NK-92 treated with Interleukin-12 subunit alpha and Interleukin-12 subunit beta, amount 100 ng/mL, for 24 hours (cell line): ENCODE results near the gene TSPYL1.
"Not testable (repeated sequence)": the region's sequence is repeated elsewhere in the genome, so short reads cannot be mapped to it uniquely, and the experiment has no call there.

Source experiments
- DNase-seq: peaks from one replicate; lab custom pipeline; 2025; lab: John Stamatoyannopoulos, UW

Gene TSPYL1

DNA sequence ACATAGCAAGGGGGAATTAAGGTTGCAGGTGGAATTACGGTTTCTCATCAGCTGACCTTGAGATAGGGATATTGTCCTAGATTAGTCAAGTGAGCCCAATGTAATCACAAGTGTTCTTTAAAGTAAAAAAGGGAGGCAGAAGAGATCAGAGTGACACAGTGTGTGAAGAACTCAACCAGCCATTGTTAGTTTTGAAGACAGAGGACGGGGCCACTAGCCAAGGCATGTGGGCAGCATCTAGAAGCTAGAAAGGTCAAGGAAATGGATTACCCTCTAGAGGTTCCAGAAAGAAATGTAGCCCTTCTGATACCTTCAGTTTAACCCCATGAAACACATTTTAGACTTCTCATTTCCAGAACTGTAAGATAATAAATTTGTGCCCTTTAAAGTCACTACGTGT lies 18.5 kb upstream of the TSPYL1 start:
- no peak for DNase-seq

DNA sequence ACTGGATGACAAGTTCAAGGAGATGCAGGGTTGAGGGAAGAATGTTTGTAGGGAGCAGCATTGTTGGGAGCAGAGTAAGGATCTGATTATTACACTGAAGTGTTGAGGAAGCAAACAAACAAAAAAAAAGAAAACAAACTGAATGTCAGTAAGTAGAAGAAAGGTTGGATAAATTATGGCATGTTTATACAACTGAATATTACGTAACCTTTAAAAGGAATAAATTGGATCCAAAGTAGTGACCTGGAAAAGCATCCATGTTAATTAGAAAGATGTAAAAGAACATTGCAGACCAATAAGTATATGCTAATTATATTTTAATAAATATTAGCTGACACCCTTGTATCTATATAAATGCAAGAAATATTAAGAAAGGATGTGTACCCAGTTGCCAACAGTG lies 12.8 kb upstream of the TSPYL1 start:
- no peak for DNase-seq

DNA sequence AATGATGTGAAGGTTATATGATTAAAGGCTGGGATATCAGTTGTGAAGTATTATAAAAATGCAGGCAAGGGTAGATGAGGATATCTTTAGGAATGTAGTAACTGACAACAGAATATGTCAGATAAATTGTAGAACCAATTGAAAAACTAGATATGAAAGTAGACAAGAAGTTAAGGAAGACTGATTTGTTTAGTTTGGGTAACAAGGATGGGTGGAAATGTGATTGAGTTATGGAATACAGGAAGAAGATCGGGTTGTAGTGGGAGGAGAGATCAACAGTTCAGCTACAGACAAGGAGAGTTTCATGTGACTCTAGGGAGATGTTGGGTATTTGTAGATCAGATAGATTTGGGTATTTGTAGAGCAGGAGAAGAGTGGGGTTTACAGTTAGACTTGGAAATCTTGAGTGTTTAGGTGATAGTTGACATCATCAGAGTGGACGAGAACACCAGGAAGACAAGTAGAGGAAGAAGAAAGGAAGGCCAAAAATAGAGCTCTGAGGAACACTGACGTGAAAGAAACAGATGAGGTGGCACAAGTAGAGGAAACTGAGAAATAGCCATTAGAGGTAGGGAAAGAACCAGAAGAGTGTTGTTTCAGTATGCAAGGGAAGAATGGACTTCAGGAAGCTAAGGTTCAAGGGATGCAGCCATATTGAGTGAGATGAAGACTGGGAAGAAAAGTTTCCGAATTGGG lies 12.1 kb upstream of the TSPYL1 start:
- DNase-seq: no peak

DNA sequence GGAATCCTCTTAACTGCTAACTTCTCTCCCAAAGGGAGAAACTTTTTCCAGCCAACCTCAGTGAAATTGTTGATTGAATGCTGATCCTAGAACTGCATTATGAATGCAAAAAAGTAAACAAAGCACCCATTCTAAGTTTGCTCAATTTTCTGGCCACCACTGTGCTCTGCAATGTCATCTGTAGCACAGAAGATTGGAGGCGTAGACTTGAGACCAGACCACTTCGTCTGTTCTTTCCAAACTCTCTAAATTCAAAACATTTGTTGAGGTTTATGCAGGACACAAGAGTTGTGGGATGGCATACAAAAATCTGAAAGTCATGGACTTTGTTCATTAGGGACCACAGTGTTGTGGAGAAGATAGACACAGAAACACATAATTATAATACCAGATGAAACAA lies 11.1 kb upstream of the TSPYL1 start:
- DNase-seq: no peak

DNA sequence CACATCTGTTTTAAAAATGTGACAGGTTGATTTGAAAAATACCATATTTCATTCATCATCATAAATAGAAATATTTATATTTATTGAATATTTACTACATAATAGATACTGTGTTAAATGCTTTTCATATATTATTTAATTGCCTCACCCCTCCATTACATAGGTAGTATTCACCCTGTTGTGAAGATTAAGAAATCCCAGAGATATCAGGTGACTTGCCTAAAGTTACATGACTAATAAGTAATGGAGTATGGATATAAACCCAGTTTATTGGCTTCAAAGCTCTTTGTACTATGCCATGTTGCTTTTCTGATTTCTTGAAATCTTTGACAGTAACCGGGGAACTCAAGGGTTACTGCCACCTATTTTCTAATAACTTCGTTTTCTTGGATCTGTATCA lies 10.1 kb upstream of the TSPYL1 start:
- no peak for DNase-seq

DNA sequence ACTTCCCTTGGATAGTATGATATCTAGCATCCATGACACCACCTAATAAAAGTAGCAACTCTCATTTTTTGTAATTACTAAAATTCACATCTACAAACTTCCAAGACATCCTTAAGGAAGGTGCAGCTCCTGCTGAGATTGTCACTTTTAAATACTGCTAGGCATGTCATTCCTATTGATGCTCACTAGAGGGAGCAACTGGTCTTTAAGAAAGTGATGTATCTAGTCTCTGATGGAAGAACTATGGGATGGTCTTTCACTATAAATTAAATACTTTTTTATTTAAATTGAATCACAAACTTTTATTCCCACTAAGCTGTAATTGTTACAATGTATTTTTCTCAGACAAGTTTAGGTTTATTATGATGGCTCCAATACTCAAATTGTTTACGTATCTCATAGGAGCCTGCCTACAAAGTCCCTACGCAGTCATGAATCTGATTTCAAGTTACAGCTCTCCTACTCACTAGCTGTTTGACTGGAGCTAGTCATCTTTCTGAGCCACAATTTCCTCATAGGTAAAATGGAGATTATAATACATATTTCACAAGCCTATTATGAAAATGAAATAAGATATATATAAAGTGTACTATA lies 8.1 kb upstream of the TSPYL1 start:
- DNase-seq: no peak

DNA sequence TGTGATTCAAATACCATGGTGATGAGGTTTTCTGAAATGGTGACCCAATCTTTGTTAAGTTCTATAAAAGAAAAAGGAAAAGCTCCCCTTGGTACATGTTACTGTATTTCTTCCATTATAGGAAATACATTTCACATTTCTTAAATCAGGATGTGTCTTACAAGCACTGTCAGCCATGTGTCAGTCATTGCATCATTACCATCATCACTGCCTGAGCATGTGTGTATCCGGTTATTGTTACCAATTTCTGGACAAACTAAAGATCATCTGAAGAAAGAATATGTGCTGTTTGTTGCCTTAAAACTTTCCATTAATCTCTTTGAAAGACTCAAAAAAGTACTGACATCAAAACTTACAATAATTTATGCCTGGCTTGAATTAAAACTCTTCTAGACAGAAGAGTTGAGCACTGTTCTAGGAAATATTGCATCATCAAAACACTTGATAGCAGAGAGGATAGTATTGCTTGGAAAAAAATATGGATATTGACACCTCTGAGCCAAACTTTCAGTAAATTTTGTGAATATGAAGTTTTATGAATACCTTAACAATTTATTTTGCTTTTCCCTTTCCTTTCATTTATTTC lies 7.1 kb upstream of the TSPYL1 start:
- peak; percentile 9 for DNase-seq

DNA sequence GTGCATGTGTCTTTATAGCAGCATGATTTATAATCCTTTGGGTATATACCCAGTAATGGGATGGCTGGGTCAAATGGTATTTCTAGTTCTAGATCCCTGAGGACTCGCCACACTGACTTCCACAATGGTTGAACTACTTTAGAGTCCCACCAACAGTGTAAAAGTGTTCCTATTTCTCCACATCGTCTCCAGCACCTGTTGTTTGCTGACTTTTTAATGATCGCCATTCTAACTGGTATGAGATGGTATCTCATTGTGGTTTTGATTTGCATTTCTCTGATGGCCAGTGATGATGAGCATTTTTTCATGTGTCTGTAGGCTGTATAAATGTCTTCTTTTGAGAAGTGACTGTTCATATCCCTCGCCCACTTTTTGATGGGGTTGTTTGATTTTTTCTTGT lies 5.3 kb upstream of the TSPYL1 start:
- not testable (repeated sequence) for DNase-seq

DNA sequence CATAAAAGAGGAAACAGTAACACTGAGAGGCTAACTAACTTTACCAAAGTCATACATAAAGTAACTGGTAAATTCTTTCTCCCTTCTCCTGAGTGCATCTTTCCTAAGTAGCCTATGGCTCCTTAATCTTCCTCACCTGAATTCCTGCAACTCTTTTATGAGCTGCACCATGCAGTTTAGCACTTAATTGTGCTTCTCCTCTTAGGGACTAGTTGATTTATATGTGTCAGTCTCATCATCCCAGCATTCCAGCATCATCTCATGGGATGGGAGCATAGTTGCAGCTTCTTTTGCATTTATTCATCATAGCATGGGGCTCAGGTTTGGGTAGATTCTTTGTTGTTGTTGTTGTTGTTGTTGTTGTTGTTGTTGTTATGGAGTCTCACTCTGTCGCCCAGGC lies 3.5 kb upstream of the TSPYL1 start:
- no peak for DNase-seq

DNA sequence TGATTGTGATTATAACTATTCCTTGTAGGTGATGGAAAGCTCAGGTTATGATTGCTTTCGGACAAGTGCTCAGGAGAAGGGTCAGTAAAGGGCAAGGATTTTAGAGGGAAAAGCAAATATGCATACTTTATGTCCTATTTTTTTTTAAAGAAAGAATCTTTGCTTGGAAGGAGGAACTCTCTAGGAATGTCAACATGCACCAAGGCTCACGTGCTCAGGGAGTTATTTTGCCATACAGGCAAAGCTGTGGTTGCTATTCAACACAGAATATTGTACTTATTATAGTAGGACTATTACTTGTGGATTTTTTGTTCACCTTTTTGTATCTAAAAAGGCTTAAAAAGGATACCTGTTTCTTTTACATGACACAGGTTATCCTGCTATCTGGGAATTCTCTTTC lies 3.0 kb upstream of the TSPYL1 start:
- no peak for DNase-seq

DNA sequence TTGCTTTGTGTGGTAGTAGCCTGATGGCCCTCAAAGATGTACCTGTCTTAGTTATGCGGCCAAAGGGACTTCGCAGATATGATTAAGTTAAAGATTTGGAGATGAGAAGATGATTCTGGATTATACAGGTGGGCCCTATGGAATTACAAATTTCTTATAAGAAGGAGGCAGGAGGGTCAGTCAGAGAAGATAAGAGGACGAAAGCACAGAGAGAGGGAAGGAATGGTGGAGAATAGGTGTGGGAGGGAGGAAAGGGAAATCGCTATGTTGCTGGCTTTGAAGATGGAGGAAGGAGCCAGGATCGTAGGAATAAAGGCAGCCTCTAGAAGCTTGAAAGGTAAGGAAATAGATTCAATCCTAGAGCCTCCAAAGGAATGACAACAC lies 1.2 kb upstream of the TSPYL1 start:
- DNase-seq: no peak

DNA sequence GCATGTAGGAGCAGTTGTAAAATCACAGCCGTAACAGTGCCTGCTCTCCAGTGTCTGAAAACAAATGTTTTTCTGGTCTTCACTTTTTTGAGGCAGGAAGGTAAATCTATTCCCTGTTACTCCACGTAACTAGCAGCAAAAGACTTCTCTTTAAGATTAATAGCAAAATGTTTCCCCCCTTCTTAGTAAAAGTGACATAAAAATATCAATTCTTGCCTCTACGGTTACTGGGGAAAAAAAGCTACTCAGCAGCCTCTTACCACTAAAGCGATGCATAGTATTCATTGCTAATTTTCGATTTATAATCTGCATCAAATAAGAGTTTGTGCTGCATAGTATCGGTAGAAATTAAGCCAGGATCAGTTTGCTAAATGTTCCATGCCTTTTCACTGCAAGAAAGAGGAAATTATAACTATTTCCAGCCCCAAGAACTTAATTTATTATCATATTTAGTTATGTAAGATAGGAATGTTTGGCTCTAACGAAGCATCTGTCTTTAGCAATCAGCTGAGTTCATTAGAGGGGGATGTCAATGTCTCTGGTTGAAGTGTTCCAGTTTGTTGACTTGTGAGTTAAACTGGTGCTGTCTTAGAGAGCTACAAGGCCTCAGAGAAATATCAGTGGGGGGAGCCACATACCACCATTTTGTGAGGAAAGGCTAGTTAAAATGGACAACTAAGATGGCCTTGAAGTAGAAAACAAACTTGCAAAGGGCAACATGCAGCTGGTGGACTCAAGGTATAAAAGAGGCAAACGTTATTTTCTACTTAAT lies 617 bp upstream of the TSPYL1 start:
- DNase-seq: no peak

DNA sequence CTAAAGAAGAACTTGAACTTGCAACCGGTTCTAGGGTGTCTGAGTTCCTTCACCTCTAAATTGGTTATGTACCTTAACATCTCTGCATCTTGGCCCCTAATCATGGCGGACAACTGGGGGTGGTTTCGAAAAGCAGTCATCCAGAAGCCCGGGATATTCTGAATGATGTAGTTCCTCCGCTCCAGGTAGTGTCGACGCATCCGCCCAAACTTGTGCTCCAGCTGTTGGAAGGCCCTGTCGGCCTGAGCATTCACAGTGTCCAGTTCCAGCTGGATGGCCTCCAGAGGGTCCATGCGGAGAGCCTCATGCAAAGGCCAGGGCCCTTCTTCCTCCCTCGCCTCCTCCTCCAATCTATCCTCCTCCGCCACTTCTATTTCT lies 887 bp downstream of the TSPYL1 start:
- DNase-seq: no peak

DNA sequence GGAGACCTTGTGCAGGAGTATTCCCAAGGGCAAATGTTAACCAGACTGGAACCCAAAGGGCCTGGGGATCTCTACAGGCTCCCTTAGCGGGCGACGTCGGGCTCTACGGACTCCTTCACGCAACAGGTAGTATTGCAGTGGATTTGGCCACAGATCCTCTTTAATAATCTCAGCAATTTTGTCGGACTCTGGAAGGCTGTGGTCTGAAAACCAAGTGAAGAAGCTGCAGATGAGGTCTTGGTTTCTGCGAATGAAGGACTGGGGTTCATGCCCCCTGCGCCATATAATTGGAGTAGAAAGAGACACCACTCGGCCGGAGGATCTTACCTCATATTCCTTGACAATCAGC lies 1.3 kb downstream of the TSPYL1 start:
- no peak for DNase-seq

DNA sequence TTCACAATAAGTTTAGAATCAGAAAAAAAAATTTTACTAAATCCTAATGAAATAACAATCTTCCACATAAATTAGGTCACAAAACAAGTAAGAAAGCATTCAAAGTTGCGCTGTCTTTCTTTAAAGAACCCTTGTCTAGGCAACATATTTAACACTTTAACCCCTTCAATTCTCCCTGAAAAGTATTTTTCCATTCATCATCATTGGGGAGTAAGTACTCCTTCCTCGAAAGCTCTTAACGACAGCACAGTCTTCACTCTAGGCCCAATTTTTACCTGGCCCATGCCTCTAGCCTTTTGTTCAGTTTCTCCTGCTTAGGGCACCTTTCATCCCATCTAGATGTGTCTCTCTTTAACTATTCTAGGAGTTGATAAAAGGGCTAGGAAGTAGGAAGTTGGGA lies 2.6 kb downstream of the TSPYL1 start:
- no peak for DNase-seq

DNA sequence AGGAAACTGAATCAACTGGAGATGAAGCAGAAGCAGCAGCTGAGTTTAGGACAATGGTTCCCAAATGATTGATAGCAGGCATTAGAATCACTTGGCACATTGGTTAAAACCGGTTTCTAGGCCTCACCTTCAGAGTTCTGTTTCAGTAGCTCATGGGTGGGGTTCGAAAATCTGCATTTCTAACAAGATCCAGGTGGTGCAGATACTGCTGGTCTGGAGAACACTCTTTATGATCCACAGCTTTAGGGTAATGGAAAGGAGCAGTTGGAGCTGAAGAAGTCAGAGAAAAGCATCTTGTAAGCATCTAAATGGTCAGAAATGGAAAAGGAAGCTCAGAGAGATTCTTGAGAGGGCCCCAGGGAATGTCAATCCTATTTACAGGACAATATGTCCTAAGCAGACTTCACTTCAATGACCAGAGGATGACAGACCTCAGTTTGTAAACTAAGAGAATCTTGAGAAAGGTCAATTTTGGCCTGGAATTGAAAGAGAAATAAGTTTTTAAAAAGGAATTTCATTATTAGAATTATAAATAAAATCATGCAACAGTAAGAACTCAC lies 8.5 kb downstream of the TSPYL1 start:
- no peak for DNase-seq

DNA sequence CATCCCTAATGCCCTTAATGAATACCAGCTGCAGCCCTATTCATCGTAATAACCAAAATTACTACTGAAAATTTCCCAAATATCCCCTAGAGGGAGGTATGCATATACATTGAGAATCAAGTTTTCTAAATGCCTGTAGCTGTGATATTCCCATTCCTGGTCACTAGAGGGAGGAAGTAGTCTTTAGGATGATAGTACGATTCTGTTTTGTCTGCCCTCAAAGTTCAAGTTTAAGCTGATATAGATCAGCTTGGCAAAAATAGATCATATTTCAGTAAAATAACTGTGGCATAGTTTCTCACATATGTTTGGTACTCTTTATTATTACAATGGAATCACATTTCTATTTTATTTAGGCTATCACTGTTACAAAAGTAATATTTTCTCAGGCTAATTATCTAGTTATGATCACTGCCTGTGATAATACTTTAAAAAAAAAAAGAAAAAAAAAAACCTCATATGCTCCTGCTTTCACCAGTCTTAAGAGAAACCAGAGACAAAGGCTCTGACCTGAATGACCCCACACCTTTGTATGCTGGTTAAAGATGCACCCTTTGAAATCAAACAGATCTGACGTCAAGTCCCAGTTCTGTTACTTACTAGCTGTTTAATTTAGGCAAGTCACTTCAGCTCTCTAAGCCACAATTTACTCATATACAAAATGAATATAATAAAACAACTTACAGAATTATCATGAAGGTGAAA lies 11.0 kb downstream of the TSPYL1 start:
- DNase-seq: no peak

DNA sequence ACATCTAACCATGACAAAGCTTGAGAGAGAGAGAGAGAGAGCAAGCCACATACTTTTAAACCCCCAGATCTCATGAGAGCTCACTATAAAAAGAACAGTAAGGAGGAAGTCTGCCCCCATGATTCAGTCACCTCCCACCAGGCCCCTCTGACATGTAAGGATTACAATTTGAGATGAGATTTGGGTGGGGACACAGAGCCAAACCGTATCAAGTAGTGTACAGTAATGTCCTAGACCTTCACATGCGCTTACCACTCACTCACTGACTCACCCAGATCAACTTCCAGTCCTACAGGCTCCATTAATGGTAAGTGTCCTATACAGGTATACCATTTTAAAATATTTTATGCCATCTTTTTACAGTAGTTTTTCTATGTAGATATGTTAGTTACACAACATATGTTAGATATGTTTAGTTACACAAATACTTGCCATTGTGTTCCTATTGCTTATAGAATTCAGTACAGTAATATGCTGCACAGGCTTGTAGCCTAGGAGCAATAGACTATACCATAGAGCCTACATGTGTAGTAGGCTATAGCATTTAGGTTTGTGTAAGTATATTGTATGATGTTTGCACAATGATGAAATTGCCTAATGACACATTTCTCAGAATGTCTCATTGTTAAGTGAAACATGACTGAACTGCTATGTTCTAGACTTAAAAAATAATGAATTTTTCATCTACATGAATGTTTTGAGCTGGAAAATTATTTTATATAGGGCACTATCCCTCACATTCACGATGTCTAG lies 11.7 kb downstream of the TSPYL1 start:
- no peak for DNase-seq

DNA sequence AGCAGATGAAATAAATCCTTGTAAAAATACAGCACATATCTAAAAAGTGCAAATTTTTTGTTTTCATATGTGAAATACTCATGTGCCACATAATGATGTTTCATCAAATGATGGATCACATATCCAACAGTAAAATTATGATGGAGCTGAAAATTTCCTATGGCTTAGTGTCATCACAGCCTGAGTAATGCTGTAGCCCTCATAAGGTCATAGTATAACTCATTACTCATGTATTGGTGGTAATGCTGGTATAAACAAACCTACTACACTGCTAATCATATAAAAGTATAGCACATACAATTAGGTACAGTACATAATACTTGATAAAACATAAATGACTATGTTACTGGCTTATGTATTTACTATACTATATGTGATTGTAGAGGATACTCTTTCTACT lies 12.9 kb downstream of the TSPYL1 start:
- DNase-seq: no peak

DNA sequence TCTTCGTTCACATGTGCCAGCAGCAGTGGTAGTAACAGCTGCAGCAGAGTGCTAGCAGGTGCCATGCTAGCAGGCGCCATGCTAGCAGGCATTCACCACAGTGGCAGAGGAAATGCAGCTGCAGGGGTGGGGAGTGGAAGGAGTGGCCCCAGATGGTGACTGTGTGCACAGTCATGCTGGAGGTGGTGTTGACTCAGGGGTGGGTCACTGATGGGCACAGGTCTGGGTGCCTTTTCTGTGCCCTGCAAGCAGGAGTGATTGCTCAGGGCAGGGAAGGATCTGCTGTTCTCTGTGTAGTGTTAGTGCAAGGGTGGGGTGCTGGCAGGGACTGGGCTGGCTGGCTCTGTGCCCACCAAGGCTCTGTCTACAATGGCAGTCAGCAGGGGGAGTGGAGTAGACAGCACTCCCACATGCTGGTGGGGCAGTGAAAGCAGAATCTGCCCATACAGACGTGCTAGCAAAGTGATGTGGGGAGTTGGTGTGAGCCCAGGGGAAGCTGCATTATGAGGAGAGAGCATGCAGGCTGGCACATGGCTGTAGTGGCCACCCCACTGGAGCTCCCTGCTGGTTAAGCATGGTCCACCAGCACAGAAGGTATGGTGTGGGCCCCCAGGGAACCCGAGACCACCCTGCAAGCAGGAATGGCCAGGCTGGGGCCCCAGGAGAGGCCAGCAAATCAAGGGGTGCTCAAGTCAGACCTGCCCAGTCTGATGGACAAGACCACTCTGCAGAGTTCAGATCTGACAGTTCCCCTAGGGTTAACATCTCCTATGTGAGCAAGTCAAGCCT lies 14.5 kb downstream of the TSPYL1 start:
- no peak for DNase-seq

DNA sequence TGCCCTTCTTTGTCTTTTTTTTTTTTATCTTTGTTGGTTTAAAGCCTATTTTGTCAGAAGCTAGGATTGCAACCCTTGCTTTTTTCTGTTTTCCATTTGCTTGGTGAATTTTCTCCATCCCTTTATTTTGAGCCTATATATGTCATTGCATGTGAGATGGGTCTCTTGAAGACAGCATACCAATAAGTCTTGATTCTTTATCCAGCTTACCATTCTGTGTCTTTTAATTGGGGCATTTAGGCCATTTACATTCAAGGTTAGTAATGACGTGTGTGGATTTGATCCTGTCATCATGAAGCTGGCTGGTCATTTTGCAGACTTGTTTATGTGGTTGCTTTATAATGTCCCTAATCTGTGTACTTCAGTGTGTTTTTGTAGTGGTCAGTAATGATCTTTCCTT lies 16.4 kb downstream of the TSPYL1 start:
- no peak for DNase-seq
